ENCODE results near the gene B3GALT4.

- no peak for TF ChIP-seq POLR2A (IDR thresholded peaks at IDR 0.05)
- TF ChIP-seq CTCF (IDR thresholded peaks at IDR 0.05): no peak
Measured at GRCh38 chr6:33288141-33288920, 11.4 kb downstream of the B3GALT4 start.

Measured in adrenal gland (tissue), 5 donors.